Lower leg skin (tissue), 3 donors: ENCODE data around the gene STEAP1B.

ENCODE experiments used
- POLR2A ChIP-seq, 2 donors: fragments of 450-650 bp; IDR thresholded peaks; one replicate each; pipeline ENCODE4 v1.6.1; 2016 to 2017; ENCODE audit warnings: antibody characterized with exemption in 2 of 2, mild to moderate bottlenecking in 1 of 2, moderate library complexity in 1 of 2
- TF ChIP-seq, protein P1 (sequence below), 3 donors: fragments of 450-650 bp; IDR thresholded peaks; one replicate each; pipeline ENCODE4 v1.5.1; 2016; ENCODE audit warnings: antibody characterized with exemption in 3 of 3, mild to moderate bottlenecking in 3 of 3, moderate library complexity in 2 of 3

DNA sequence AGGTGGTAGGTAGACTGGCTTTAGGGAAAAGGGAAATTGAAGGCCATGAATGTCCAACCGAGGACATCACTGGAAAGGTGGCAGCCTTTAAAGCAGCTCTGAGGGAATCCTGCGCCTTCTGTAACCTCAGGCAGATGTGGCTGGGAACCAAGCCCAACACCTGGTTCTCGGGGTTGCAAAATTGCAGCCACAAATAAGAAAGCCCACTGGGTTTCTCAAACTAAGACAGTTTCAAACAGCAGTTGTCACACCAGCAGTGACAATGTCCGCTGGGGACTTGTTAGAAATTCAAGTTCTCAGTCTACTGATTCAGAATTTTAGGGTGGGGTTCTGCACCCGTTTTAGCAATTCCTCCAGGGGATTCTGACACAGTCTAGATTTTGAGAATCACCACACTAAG, 42.7 kb upstream of the STEAP1B start:
- TF ChIP-seq, protein P1, sequence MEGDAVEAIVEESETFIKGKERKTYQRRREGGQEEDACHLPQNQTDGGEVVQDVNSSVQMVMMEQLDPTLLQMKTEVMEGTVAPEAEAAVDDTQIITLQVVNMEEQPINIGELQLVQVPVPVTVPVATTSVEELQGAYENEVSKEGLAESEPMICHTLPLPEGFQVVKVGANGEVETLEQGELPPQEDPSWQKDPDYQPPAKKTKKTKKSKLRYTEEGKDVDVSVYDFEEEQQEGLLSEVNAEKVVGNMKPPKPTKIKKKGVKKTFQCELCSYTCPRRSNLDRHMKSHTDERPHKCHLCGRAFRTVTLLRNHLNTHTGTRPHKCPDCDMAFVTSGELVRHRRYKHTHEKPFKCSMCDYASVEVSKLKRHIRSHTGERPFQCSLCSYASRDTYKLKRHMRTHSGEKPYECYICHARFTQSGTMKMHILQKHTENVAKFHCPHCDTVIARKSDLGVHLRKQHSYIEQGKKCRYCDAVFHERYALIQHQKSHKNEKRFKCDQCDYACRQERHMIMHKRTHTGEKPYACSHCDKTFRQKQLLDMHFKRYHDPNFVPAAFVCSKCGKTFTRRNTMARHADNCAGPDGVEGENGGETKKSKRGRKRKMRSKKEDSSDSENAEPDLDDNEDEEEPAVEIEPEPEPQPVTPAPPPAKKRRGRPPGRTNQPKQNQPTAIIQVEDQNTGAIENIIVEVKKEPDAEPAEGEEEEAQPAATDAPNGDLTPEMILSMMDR (IDR thresholded peaks at IDR 0.05), result no peak
- no peak for TF ChIP-seq POLR2A (IDR thresholded peaks at IDR 0.05)
